Stimulated activated CD8-positive, alpha-beta memory T cell treated with anti-CD3 and anti-CD28 coated beads, Interleukin-7, amount 100 ng/mL, for 48 hours (primary cell): ENCODE results near the gene TWNK.

Experiments used
- DNase-seq, 2 donors: peaks; one replicate each; pipeline ENCODE4 v3.0.0-alpha.2; 2020; ENCODE audit warnings: low read depth in 1 of 2; ENCODE audit errors: extremely low read depth in 1 of 2

The TWNK gene

DNA sequence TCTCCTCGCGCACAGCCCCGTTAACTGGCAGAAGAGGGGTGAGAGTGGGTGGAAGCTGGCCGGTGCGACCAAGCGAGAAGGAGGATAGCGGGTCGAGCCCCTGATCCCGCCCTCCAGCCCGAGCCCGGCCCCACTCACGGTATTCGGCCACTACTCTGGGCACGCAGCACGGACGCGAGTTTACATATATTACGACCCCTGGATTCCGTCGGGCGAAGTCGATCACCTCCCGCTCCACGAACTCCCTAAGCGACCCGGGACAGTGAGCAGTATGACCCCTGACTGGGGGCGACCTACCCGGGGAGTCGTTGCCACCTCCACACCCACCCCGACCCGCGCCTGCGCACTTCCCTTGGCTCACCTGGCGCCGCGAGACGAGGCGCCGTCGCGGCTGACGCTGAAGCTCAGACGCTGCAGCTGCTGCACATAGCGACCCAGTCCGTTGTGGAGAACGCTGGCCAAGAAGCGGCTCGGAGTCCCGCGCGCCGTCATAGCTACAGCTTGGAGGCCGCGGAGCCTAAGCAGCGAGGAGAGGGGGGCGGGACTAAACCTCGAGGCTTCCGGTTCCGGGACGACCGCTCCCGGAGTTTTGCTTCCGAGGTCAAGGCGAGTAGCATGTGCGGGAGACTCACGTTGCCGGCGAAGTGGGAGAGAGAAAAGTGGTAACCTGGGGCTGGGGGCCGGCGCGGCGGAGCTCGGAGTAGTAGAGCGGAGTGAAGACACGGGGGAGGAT is at the start of gene TWNK, which contains the start of gene MRPL43:
Gene TWNK, plus strand, starts transcription at position 592 of the 733 bp plus-strand sequence. CDS start 668 bp downstream, outside the sequence.
Gene MRPL43, minus strand, starts transcription at position 546 of the 733 bp plus-strand sequence. Its CDS starts 54 bp downstream, at position 492.
- peak; percentile 60 to 76 for DNase-seq

DNA sequence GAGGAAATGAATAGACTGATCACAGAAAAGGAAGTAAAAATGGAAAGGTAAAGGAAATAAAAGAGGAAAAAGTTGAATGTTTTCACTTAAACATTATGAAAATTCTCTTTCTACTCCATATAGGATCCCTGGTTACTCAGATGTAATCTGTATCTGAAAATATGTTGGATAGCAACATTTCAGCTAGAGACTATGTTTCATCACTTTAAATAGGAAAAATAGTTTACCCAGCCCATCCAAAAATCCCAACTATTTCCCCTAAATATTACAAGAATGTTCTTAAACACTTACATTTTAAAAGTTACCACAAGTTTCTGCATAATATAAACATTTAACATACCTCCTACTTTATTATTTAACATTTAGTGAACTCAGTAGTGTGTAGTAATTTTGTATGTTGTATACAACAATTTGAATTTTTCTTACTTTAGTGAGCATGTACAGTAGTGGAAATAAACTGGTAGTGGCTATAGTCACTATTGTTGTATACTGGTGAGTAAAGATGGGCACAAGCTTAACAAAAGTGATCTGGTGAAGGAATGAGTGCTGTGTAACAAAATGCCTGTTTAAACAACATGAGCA is 47.5 kb upstream of the TWNK start:
- DNase-seq = no peak

DNA sequence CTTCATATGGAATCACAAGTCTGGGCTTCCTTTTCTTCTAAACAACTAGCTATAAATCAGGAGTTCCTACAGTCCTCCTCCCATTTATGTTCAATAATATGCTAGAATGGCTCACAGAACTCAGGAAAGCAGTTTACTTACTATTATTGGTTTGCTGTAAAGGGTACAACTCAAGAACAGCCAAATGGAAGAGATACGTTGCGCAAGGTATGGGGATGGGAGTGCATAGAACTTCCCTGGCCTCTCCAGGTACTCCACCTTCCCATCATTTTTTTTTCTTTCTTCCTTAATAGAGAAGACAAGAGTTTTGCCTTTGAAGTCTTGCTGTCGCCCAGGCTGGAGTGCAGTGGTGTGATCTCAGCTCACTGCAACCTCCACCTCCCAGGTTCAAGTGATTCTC is 45.1 kb upstream of the TWNK start:
- DNase-seq = no peak

DNA sequence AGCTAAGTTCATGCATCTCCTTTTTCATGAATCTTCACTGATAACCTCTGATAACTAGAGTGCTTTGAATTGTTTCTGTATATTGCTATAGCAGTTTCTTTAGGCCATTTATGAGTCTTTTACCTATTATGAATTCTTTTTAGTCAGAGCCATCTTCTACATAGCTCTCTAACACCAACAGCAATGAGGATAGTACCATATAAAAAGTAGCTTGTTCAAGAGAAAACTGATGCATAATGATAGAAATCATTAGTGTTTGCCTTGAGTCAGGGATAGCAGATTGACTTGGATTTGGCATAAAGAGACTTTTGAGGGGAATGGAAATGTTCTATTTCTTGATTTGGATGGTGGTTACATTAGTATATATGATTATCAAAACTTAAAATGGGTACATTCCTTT is 43.8 kb upstream of the TWNK start:
- no peak for DNase-seq

DNA sequence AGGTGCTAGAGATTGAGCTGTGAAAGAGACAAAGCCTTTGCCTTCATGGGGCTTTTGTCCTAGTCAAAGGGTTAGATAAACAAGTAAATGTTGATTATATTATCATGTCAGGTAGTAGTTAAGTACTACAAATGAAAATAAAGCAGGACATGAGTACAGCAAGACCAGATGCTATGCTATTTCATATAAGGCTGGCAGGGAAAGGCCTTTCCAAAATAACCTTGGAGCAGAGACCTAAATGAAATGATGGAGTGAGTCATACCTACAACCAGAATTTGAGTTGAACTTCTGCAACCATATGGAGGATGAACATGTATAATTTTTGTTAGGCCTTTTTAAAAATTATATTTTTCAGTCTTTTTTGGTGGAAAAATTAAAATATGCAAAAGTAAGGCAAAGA is 41.6 kb upstream of the TWNK start:
- no peak for DNase-seq

DNA sequence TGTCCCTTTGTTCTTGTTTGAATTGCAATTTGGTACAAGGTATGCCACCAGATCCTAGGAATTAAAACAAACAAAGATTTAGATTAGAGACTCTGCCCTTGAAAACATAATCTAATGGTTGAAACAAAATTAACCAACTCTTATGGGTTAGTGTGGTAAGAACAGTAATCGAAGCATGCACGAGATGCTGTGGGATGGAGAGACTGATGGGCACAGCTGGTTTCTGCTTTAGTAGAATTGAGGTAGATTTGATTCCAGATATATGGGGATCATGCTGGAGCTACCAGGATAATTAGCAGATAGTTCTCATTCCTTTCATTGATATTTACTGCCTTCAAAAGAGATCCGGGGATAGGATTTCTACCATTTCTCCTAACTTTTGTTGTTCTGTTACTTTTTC is 38.4 kb upstream of the TWNK start:
- DNase-seq = no peak

DNA sequence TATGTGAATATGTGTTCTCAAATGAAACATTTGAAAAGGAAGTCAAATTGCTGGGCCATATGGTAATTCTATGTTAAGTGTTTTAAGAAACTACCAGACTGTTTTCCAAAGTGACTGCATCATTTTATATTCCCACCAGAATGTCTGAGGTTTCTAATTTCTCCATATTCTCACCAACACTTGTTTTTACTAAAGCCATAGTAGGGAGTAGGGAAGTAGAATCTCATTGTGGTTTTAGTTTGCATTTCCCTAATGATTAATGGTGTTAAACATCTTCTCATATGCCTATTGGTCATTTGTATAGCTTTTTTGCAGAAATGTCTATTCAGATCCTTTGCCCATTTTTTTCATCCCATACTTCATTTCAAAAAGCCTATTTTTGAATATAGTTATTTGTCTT is 27.1 kb upstream of the TWNK start:
- no peak for DNase-seq

DNA sequence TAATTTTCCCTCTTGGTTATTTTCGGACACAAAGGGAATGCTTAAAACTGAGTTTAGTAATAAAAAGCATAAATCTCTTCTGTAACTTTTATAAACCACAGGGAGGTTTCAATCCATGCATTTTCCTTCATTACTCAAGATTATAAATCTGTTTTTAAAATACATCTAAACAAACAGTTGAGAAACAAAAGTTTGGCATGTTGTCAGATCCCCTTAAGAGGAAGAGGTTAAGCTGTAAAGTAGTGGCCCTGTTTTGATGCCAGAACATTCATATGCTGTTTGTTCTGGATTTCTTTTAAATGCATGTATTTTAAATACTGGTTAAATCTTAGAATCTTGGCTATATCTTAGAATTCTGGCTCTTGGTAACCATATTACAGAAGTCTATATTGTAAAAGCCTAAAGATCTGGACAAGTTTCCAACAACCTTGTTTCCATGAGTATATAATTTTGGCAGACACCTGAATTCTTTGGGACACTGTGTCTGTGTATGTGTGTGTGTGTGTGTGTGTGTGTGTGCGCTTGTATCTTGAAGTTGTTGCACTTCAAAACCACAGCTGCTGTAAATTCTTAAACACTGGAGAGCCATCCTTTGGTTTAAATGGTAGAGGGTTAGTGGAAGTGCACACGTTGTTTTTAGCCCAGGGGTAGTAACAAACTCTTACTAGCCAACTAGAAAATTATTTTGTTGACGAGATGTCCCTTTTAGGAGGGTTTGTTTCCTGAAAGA is 24.8 kb upstream of the TWNK start:
- DNase-seq = no peak

DNA sequence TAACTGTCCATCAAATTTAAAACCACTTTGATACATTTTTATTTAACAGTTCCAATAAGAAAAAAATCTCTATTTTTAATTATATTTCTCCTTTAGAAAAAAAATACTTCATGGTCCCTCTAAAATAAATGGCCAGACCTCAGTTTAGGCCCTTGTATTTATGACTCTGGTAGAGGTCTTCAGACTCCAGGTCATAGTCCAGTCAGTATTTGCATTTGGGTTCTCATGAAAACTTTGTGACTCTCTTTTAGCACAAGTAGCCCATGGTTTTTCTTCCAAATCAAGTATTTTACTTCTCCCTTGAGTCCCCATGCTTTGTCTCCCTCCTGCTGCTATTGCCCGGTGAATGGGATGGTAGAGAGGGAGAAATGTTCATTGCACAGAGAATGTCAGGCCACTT is 23.5 kb upstream of the TWNK start:
- DNase-seq = no peak

DNA sequence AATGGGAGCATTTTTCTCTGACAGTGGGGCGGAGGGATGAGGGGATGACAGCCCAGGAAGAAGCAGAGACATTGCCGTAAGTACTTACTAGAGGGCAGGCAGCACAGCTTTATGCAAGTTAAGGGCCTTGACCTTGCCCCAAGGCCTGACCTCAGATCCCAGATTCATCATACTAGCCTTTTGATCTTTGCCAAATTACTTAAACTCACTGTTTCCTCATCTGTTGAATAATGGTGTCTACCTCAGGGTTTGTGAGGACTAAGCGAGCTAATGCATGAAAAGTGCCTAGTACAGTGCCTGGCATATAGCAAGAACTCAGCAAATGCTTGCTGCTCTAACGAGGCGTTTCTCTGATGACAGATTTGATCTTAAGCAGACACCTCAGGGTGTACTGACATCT is 21.5 kb upstream of the TWNK start:
- no peak for DNase-seq

DNA sequence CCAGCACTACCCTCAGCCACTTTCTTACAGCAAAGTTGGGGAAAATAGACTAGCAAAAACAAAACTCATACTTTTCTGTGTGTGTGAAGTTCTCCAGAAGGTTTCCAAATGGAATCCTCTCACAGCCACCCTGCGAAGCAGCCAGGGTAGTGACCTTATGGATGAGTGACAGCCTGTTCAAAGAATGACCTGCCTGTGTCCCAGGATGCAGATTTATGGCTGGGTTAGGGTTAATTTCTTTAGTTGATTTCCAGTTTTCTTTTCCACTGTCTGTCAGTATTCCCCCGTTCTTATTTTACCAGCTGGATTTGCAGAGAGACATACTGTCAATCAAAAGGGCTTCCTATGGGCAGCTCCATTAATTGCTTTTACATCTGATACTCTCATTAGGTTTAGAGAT is 20.5 kb upstream of the TWNK start:
- no peak for DNase-seq

DNA sequence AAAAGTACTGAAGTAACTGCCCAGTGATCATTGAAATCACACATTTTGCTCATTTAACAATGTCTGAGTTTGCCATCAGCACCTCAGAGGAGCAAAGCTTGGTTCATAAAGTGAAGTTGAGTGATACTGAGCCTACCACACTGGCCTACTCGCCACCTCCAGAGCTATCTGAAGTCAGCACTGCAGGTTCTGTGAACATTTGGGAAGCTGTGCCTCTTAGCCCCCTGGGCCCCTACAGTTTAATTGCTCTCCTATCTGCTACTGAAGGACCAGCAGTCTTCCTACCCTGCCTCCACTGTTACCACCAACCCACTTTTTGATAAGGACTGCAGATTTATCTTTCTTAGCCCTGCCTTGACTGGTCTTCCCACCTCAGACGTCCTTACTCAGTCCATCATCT is 20.0 kb upstream of the TWNK start:
- DNase-seq = no peak

DNA sequence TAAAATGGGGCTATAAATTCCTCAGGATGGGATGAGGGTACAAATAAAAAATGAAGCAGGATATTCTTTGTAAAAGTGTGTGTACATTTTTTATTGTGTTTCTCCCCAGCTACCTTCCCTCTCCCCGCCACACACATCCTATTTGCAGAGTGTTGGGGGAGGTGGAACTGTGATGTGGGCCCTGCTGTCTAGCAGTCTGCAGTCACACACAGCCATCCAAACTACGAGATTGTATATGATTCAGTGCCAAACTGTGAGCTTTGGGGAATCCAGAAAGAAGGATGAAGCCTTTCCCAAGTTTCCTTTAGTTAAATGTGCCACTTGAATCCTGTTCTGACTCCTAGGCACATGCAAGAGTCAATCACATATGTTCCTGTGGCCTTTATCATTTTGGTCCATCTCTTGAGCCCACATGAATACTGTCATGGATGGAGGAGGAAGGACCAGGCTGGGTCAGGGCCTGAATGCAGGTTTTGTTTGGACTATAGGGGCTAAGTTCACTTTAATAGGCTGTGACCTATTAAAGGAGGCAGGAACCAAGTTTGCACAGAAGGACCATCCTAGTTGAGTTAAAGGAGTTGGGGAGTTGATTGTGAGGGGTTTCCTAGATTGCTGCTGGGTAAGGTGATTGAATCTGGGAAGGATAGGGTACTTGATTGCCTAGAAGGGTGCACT is 19.1 kb upstream of the TWNK start:
- no peak for DNase-seq

DNA sequence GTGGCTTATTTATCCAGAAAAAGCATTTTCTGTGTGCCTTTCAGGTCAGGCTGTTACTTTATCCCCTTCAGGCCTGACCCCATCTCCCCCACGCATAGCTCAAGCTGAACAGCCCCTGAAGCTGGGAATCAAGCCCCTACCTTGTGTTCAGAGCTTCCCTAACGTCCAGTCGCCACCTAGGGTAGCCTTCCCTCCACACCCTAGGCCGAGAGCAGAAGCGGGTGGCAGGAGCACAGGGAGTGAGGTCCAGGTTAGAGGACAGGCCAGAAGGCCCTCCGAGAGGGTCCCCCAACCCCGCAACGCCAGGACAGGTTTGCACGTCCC is 18.5 kb upstream of the TWNK start:
- no peak for DNase-seq

DNA sequence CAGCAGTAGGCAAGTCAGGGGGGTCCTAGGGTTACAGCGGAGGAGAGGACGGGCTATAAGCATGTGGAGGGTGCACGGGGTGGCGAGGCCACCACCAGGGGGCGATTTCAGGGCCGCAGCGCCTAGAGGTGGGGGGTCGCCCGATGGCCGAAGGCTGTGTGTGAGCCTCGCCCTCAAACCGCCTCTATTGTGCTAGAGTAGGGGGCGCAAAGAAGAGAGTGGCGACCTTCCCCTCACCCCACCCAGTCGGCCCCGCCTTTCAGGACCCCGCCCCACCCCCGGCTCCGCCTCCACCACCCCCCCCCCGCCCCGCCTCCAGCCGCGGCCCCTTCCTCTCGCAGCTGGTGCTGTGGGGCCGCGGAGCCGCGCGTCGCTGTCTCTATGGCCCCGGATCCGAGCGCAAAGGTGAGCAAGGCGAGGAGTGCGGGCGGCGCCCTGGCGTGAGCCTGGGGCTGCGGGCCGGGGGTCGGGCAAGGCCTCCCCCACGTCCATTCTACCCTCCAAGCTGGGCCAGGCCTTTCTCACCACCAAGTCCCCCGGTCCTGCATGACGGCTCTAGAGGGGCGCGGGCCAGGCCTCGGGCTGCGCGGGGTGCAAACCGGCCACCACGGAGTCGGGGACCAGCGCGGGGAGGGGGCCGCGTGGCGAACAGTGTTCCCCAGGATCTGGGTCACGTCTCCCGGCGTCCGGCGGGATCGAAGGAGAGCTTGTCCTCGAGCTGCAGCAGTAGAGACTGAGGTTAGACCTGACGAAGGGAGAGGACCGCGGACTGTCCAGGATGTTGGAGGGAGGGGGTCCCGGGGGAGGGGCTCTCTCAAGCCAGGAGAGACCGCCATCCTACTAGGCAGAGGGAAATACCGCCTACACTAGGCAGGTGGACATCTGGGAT is 17.9 kb upstream of the TWNK start, which contains the start of gene SEMA4G:
Gene SEMA4G, plus strand, starts transcription at position 318 of the 889 bp plus-strand sequence. CDS start 3,409 bp downstream, outside the sequence.
- peak in 1 of 2 donors; percentile 19 for DNase-seq

DNA sequence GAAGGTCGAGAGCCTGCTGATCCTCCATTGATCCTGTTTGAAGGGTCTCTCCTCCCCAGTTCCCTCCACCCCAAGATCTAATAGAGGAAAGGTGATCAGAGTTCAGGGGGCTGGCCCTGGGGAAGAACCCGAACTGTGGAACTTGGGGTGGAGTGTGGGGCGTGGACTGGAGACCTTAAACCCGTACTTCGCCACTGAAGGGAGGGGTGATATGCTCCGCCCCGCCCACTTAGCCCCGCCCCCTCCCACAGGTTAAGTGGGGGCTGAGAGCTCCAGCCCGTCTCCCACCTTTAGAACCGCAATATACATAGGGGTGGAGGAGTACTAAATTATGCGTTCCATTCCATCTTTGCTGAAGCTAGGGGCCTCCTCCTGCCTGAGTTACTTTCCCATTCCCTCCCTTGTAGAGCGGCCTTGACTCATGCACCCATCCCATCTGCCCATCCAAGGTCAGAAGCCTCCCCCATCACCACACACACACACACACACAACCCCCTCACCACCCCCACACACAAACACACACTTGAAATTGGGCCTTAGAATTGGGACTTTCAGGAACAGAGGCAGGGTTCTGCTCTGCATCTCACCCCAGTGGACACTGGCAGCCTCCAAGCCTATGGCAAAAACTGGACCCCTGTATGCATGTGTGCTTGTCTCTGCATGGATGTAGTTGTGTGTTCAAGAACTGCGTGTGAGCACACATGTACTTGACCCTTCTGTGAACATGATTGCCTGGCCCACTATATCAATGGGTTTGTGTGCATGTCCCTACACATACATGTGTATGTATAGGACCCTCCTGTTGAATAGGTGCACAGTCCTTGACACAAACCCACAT is 17.0 kb upstream of the TWNK start:
- DNase-seq = no peak

DNA sequence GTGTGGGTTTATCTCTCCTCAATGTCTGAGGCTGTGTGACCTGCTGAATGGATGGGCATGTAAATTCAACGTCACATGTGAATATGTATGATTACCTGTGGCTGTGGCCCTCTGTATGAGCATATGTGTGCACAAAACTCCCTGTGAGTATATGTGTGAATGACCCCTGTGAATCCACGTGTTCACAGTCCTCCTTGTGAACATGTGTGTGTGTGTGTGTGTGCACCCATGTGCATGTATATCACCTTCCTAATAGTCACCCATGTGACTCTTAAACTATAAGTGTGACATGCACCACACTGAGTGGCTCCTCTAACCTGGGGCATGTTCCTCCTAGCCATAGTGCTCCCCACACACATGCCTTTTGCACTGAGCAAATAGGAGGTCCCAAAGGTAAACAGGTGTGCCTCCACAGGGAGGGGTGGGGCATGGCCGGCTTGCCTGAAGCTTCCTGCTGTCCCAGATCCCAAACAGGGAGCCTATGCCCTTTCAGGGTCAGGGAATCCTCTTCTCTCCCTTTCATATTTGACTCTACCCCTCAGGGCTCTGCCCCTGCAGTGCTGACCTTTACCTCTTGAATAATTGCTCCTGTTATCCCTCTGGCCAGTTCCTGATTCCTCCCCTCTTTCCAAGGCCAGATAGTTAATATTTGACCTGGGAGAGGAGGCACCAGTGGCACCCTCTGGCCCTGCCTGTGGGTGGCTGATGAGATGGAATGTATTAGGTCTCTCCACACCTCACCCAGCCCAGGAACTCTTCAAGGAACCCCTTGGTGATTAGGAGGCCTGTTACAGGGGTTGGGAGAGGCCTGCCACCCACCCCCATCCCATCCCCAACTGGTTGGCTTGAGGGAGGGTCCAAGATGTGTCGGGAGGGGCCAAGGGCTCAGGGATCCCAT is 16.2 kb upstream of the TWNK start:
- no peak for DNase-seq

DNA sequence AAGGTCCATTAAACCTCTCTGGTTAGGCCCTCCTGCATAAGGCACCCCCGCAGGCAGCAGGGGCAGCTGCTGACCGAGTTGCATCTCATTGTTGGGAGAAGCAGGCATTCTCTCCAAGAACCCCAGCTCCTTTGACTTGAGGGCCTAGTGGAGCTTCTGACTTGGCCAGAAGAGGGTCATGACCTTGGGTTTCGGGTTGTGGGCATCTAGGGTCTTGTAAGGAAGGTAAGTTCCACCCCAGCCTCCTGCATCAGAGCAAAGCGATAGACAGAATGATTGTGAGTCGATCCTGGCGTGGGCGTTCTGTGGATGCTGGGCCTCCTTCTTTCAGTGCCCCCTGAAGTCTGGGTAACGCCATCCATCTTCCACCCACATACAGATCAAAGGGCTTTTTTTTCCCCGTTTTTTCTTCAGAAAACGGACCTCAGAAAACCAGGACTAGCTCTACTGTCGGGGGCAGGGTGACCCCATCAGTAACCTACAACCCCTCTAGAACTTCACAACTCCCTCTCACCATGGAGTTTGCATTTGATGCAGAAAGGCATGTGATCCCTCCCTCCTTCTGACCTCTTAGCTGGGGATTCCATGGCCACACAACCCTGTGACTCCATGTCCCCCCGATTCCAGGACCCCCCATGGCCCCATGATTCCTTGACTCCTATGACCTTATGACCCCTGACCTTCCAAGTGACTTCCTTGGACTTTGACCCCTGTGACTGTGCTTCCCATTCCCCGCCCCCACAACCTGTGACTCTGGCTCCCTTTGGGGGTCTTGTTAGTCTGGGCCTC is 15.0 kb upstream of the TWNK start:
- no peak for DNase-seq
